ENCODE measurements around the gene CDK16. TPM values are rescaled to one million over a fixed set of nuclear protein-coding genes. Genes with fewer than 3 reads are reported as not detected.

Gene CDK16
- total and polyA plus RNA-seq, 9 donors: 52.0 to 118 (median 101) TPM

DNA sequence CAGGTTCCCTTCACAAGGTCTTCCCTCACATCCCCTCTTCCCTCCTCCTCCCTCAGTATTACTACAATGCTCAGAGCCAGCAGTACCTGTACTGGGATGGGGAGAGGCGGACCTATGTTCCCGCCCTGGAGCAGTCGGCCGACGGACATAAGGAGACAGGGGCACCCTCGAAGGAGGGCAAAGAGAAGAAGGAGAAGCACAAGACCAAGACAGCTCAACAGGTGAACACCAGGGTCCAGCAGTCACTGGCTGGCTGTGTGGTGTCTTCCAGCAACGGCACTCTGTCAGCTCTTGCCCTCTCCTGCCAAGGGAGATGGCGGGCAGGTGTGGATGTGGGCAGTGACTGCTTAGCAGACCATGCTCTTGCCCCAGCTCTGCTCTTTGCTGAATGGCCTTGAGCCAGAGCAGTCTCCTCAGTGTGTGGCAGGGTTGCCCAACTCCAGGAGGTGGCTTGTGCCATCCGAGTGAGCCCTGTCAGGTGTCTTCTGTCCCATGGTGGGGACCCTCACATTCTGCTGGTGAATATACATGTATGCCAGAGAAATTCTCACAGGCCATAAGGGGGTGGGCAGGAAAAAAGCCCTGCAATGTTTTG is 36.3 kb upstream of the CDK16 start:
- no peak for DNase-seq
- H3K4me3 ChIP-seq (ENCODE audit: low read length): no peak overlapping the region
- peaks cover 75% of the 10 kb centered on the region for H3K27me3 ChIP-seq (ENCODE audit: control insufficient read depth, insufficient read depth, low read length)
- H3K9me3 ChIP-seq (replicated peaks; ENCODE audit: control insufficient read depth, low read depth, low read length): no peaks in the 10 kb centered on the region
- no peak overlapping the region for H3K27ac ChIP-seq (ENCODE audit: low read length)
- H3K4me1 ChIP-seq (ENCODE audit: control insufficient read depth, insufficient read depth, low read length): no peaks in the 10 kb centered on the region
- WGBS (ENCODE audit: insufficient coverage): 87% methylated on average over 9 of the region's 9 CpGs
- H3K36me3 ChIP-seq (ENCODE audit: control insufficient read depth, insufficient read depth, low read length): peaks cover 77% of the 10 kb centered on the region

DNA sequence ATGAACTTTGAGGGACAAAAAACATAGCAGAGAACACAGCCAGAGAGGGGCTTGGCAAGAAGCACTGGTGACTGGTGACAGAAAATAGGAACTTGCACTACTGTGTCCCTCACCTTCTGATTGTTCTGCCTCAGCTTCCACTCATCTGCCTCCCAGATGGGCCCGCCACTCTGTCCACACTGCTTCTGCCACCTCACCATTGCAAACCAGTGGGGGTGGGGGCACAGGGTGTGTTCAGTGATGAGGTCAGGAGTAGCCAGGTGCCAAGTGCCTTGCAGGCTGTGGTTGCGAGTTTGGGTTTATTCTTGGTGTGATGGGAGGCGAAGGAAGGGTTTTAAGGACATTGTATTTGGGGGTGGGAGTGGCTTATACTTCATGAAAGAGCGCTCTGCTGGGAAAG is 34.0 kb upstream of the CDK16 start:
- peaks cover 70% of the 10 kb centered on the region for H3K27me3 ChIP-seq (ENCODE audit: control insufficient read depth, insufficient read depth, low read length)
- 78% methylated on average over 3 of the region's 4 CpGs for WGBS (ENCODE audit: insufficient coverage)

DNA sequence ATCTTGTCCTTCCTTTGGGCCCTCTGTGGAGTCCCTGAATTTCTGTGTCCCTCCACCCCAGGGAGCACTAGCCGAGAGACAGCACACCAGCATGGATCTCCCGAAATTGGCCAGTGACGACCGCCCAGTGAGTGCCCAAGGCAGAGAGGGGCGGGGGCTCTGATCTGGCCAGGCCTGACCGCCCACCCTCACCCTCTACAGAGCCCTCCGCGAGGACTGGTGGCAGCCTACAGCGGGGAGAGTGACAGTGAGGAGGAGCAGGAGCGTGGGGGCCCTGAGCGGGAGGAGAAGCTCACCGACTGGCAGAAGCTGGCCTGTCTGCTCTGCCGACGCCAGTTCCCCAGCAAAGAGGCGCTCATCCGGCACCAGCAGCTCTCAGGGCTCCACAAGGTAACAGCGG is 33.2 kb upstream of the CDK16 start:
- Histone ChIP-seq H3K27me3 (ENCODE audit: control insufficient read depth, insufficient read depth, low read length) (peaks cover 68% of the 10 kb centered on the region), H3K36me3 (ENCODE audit: control insufficient read depth, insufficient read depth, low read length) (peaks cover 51% of the 10 kb centered on the region), H3K4me1 (ENCODE audit: control insufficient read depth, insufficient read depth, low read length) (peaks cover under 1% of the 10 kb centered on the region), H3K9me3 (replicated peaks; ENCODE audit: control insufficient read depth, low read depth, low read length) (no peaks in the 10 kb centered on the region), H3K27ac (ENCODE audit: low read length) (no peak overlapping the region), H3K4me3 (ENCODE audit: low read length) (no peak overlapping the region)
- no peak for DNase-seq
- WGBS (ENCODE audit: insufficient coverage): 78% methylated on average over 13 of the region's 17 CpGs

More for the DNA sequence above, 34.0 kb upstream of the CDK16 start:
- Histone ChIP-seq H3K36me3 (ENCODE audit: control insufficient read depth, insufficient read depth, low read length) (peaks cover 58% of the 10 kb centered on the region), H3K4me1 (ENCODE audit: control insufficient read depth, insufficient read depth, low read length) (no peaks in the 10 kb centered on the region), H3K4me3 (ENCODE audit: low read length) (no peak overlapping the region), H3K27ac (ENCODE audit: low read length) (no peak overlapping the region), H3K9me3 (replicated peaks; ENCODE audit: control insufficient read depth, low read depth, low read length) (no peaks in the 10 kb centered on the region)
- no peak for DNase-seq

DNA sequence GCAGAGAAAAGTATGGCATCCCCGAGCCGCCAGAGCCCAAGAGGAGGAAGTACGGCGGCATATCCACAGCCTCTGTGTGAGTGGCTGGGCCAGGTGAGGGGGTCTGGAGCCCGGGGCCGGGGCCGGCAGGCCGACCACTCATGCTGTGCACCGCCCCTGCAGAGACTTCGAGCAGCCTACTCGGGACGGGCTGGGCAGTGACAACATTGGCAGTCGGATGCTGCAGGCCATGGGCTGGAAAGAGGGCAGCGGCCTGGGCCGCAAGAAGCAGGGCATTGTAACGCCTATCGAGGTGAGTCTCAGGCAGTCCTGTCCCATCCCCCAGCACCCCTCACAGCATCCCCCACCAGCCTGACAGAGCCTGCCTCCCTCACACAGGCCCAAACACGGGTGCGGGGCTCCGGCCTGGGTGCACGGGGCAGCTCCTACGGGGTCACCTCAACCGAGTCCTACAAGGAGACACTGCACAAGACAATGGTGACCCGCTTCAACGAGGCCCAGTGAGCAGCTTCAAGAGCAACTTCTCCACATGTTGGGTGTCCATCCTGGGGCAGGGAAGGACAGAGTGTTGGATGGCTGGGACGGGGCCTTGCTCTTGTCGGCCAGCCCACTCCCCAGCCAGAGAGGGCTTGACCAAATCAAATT is 32.3 kb upstream of the CDK16 start:
- H3K4me3 ChIP-seq (ENCODE audit: low read length): no peak overlapping the region
- peaks cover 46% of the 10 kb centered on the region for H3K36me3 ChIP-seq (ENCODE audit: control insufficient read depth, insufficient read depth, low read length)
- 82% methylated on average over 27 of the region's 27 CpGs for WGBS (ENCODE audit: insufficient coverage)
- H3K27ac ChIP-seq (ENCODE audit: low read length): no peak overlapping the region
- H3K9me3 ChIP-seq (replicated peaks; ENCODE audit: control insufficient read depth, low read depth, low read length): no peaks in the 10 kb centered on the region
- peaks cover 72% of the 10 kb centered on the region for H3K27me3 ChIP-seq (ENCODE audit: control insufficient read depth, insufficient read depth, low read length)
- peaks cover 8% of the 10 kb centered on the region for H3K4me1 ChIP-seq (ENCODE audit: control insufficient read depth, insufficient read depth, low read length)
- no peak for DNase-seq

DNA sequence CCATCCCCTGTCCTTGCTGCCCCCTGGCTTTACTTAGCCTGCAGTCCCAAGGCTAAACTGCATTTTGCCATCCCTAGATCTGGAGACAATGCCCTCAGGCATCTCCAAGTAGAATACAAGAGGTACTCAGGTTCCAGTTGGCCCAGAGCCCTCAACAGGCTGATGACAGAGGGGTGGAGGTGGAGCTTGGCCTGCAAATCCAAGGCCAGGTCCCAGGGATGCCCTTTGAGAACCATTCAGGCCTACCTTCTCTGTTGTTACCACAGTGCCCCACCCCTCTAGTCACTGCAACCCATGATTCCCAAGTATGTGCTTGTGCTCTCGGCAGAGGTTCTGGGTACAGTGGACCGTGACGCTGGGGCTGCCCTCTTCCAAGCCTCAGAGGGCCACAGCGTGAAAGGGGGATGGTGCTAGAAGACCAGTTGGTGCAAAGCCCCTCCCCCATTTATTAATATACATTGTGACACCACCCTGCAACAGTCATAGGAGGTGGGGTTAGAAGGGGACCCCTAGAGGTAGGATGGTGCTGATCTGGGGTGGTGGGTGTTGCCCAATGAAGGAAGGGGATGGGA is 31.3 kb upstream of the CDK16 start:
- WGBS (ENCODE audit: insufficient coverage): no CpG with 5 or more reads among the region's 4 CpGs
- peaks cover 72% of the 10 kb centered on the region for H3K27me3 ChIP-seq (ENCODE audit: control insufficient read depth, insufficient read depth, low read length)
- DNase-seq: no peak
- H3K4me3 ChIP-seq (ENCODE audit: low read length): no peak overlapping the region
- no peak overlapping the region for H3K27ac ChIP-seq (ENCODE audit: low read length)
- H3K36me3 ChIP-seq (ENCODE audit: control insufficient read depth, insufficient read depth, low read length): peaks cover 39% of the 10 kb centered on the region
- H3K9me3 ChIP-seq (replicated peaks; ENCODE audit: control insufficient read depth, low read depth, low read length): no peaks in the 10 kb centered on the region
- H3K4me1 ChIP-seq (ENCODE audit: control insufficient read depth, insufficient read depth, low read length): peaks cover 14% of the 10 kb centered on the region

DNA sequence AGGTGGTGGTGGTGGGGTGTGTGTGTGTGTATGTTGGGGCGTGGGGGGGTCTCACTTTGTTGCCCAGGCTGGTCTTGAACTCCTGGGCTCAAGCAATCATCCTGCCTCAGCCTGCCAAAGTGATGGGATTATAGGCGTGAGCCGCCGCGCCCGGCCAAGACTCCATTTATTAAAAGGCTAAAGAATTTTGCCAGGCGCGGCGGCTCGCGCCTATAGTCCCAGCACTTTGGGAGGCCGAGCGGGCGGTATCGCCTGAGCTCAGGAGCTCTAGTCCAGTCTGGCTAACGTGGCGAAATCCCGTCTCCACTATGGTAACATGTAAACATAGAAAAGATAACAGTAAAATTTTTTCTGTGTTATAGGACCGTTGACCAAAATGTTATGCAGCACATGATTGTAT is 28.6 kb upstream of the CDK16 start:
- Histone ChIP-seq H3K9me3 (replicated peaks; ENCODE audit: control insufficient read depth, low read depth, low read length) (no peaks in the 10 kb centered on the region), H3K27ac (ENCODE audit: low read length) (no peak overlapping the region), H3K36me3 (ENCODE audit: control insufficient read depth, insufficient read depth, low read length) (peaks cover 24% of the 10 kb centered on the region), H3K4me3 (ENCODE audit: low read length) (no peak overlapping the region), H3K4me1 (ENCODE audit: control insufficient read depth, insufficient read depth, low read length) (peaks cover 25% of the 10 kb centered on the region), H3K27me3 (ENCODE audit: control insufficient read depth, insufficient read depth, low read length) (peaks cover 58% of the 10 kb centered on the region)
- no peak for DNase-seq
- 61% methylated on average over 13 of the region's 19 CpGs for WGBS (ENCODE audit: insufficient coverage)

DNA sequence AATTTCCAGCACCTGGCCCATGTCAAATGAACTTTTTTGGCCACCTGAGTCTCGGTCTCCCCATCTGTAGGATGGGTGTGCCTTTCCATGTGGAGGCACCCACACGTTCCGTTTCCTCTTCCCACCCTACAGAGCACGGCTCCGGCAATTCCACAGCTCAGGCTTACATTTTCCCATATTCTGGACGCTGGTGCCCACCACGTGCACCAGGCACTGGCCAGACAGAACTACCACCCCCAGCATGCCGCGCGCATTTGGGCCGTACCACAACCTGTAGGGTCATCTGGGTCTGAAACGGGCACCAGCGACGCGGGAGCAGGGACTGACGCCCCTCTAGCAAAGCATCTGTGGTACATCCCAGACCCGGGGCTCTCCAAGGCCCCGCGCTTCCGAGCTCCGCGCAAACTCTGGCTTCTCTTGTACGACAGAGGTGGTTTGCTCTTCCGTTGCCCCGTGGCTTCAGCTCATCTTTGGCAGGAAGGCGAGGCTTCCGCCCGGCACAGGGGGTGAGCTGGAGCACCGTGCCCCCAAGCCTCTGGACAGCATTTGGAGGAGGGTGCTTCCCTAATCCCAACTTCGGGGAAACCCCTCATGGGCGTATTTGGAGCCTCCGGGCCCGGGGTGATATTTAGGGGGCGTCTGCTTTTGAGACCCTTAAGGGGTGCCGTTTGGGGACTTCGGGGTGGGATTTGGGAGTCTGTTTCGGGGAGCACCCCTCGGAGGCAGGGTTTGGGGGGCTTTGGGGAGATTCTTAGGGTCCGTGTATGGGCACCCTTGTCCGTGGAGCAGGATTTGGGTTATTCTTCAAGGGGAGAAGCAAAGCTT is 27.8 kb upstream of the CDK16 start:
- H3K36me3 ChIP-seq (ENCODE audit: control insufficient read depth, insufficient read depth, low read length): peaks cover 19% of the 10 kb centered on the region
- WGBS (ENCODE audit: insufficient coverage): 19% methylated on average over 29 of the region's 40 CpGs
- DNase-seq: peak; percentile 95
- H3K27me3 ChIP-seq (ENCODE audit: control insufficient read depth, insufficient read depth, low read length): peaks cover 53% of the 10 kb centered on the region
- H3K9me3 ChIP-seq (replicated peaks; ENCODE audit: control insufficient read depth, low read depth, low read length): no peaks in the 10 kb centered on the region
- H3K4me3 ChIP-seq (ENCODE audit: low read length): peak overlapping the region; percentile 63
- H3K4me1 ChIP-seq (ENCODE audit: control insufficient read depth, insufficient read depth, low read length): peaks cover 31% of the 10 kb centered on the region
- H3K27ac ChIP-seq (ENCODE audit: low read length): no peak overlapping the region

DNA sequence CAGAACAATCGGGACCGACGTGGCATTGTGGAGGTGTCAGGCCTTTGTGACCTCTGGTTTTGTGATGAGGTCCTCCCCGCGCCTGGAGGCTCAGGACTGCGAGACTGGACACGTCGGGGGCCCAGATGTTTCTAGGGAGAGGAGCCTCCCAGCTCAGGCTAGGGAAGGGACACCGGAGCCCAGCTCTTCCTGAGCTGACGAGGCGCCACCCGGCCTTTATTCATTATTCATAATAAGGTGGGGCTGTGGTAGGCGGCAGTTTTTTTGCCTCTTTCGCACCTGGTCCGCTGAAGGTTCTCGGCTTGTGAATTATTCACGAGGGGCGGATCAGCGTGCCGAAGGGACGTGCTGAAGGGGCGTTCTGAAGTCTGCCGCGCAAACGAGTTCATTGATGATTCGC is 27.1 kb upstream of the CDK16 start:
- Histone ChIP-seq H3K4me3 (ENCODE audit: low read length) (peak overlapping the region; percentile 63), H3K36me3 (ENCODE audit: control insufficient read depth, insufficient read depth, low read length) (peaks cover 20% of the 10 kb centered on the region), H3K4me1 (ENCODE audit: control insufficient read depth, insufficient read depth, low read length) (peaks cover 38% of the 10 kb centered on the region), H3K27me3 (ENCODE audit: control insufficient read depth, insufficient read depth, low read length) (peaks cover 47% of the 10 kb centered on the region), H3K9me3 (replicated peaks; ENCODE audit: control insufficient read depth, low read depth, low read length) (no peaks in the 10 kb centered on the region), H3K27ac (ENCODE audit: low read length) (no peak overlapping the region)
- no peak for DNase-seq
- WGBS (ENCODE audit: insufficient coverage): 25% methylated on average over 15 of the region's 26 CpGs

DNA sequence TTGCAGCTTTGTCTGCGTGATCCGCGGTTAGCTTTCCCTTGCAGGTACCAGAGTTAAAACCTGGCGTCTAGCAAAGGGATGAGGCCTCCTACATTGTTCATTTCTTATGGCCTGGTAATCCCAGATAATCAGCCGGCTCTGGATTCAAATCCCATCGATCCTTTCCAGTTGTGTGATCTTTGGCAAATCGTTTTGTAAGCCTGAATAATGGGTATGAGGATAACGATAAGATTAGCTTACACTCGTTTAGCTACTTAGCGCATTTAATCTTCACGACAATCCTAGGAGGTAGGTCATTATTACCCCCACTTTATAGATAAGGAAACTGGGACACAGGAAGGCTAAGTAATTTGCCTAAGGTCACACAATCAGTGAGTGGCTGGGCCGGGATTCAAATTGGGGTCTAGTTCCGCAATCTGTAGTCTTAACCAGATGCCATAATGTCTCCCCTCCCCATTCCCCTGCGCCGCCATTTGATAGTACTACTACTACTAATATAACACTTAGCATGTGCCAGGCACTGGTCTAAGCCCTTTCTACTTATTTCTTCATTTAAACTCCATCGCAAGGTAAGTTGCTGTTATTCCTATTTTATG is 26.6 kb upstream of the CDK16 start:
- DNase-seq: no peak
- H3K36me3 ChIP-seq (ENCODE audit: control insufficient read depth, insufficient read depth, low read length): peaks cover 20% of the 10 kb centered on the region
- WGBS (ENCODE audit: insufficient coverage): 48% methylated on average over 5 of the region's 16 CpGs
- H3K4me1 ChIP-seq (ENCODE audit: control insufficient read depth, insufficient read depth, low read length): peaks cover 43% of the 10 kb centered on the region
- H3K4me3 ChIP-seq (ENCODE audit: low read length): peak overlapping the region; percentile 63
- peaks cover 42% of the 10 kb centered on the region for H3K27me3 ChIP-seq (ENCODE audit: control insufficient read depth, insufficient read depth, low read length)
- no peaks in the 10 kb centered on the region for H3K9me3 ChIP-seq (replicated peaks; ENCODE audit: control insufficient read depth, low read depth, low read length)
- no peak overlapping the region for H3K27ac ChIP-seq (ENCODE audit: low read length)

Data from muscle of leg (tissue), 11 donors.